Mesothelial cell of epicardium (in vitro differentiated cells): ENCODE results near the gene ORM1. TPM values are rescaled to one million over a fixed set of nuclear protein-coding genes. Genes with fewer than 3 reads are reported as not detected.
"Not testable (repeated sequence)": the region's sequence is repeated elsewhere in the genome, so short reads cannot be mapped to it uniquely, and the experiment has no call there.

Experiments used
- DNase-seq, 2 experiments: peaks; one replicate each; pipeline ENCODE4 v3.0.0; 2021; ENCODE audit warnings: low spot score in 2 of 2; ENCODE audit not compliant: unreplicated experiment in 2 of 2
- H3K27ac Mint-ChIP-seq: 2 replicates; pipeline ENCODE4 v1.8.0; 2021; ENCODE audit warnings: mixed read lengths
- H3K27me3 Mint-ChIP-seq: 2 replicates; pipeline ENCODE4 v1.8.0; 2021; ENCODE audit warnings: low read depth, mixed read lengths
- H3K36me3 Mint-ChIP-seq: 2 replicates; pipeline ENCODE4 v1.8.0; 2021; ENCODE audit warnings: mixed read lengths
- H3K4me1 Mint-ChIP-seq: 2 replicates; pipeline ENCODE4 v1.8.0; 2021; ENCODE audit warnings: mixed read lengths
- H3K4me3 Mint-ChIP-seq: 2 replicates; pipeline ENCODE4 v1.8.0; 2021; ENCODE audit warnings: mild to moderate bottlenecking, moderate library complexity, mixed read lengths
- H3K9me3 Mint-ChIP-seq: 2 replicates; pipeline ENCODE4 v1.8.0; 2021; ENCODE audit warnings: mixed read lengths
- CTCF ChIP-seq: fragments of 200-600 bp; sonication (generic); IDR thresholded peaks from one replicate; pipeline ENCODE4 v1.5.0; 2021; ENCODE audit warnings: antibody characterized with exemption; ENCODE audit not compliant: unreplicated experiment
- total RNA-seq: library from RNA; stranded (reverse); gene quantifications from 3 replicates; pipeline ENCODE4 v1.2.1, GENCODE V29; 2021

The ORM1 gene
- total RNA-seq, 1 donor from 2014 or later, result not detected

DNA sequence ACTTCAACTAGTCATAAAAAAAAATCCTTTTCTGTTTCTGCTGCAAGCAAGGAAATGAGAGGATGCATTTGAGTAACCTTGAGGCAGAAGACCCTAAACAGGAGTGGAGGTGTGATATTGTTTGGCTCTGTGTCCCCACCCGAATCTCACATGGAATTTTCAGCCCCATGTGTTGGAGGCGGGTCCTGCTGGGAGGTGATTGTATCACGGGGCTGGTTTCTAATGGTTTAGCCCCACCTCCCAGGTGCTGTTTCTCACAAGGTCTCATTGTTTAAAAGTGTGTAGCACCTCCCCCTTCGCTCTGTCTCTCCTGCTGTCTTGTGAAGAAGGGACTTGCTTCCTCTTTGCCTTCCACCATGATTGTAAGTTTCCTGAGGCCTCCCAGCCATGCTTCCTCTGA, 10.8 kb downstream of the ORM1 start:
- not testable (repeated sequence) for DNase-seq, H3K4me1 Mint-ChIP-seq, H3K27ac Mint-ChIP-seq, H3K9me3 Mint-ChIP-seq, H3K4me3 Mint-ChIP-seq, H3K27me3 Mint-ChIP-seq
- peaks cover 17% of the 10 kb centered on the region for H3K36me3 Mint-ChIP-seq

GRCh38 chr9:114334490-114334889, 11.6 kb downstream of the ORM1 start:
- no peak for TF ChIP-seq CTCF
- H3K9me3 Mint-ChIP-seq, result peaks cover 4% of the 10 kb centered on the region
- H3K4me3 Mint-ChIP-seq, result no peak overlapping the region
- DNase-seq, result no peak
- no peaks in the 10 kb centered on the region for H3K4me1 Mint-ChIP-seq
- no peaks in the 10 kb centered on the region for H3K27me3 Mint-ChIP-seq
- peaks cover 25% of the 10 kb centered on the region for H3K36me3 Mint-ChIP-seq
- H3K27ac Mint-ChIP-seq, result no peak overlapping the region

GRCh38 chr9:114335745-114336144, 12.8 kb downstream of the ORM1 start:
- no peak for DNase-seq
- Mint-ChIP-seq H3K27ac (no peak overlapping the region), H3K9me3 (peaks cover 4% of the 10 kb centered on the region), H3K36me3 (peaks cover 29% of the 10 kb centered on the region), H3K4me3 (no peak overlapping the region), H3K4me1 (no peaks in the 10 kb centered on the region), H3K27me3 (no peaks in the 10 kb centered on the region)
- no peak for TF ChIP-seq CTCF

DNA sequence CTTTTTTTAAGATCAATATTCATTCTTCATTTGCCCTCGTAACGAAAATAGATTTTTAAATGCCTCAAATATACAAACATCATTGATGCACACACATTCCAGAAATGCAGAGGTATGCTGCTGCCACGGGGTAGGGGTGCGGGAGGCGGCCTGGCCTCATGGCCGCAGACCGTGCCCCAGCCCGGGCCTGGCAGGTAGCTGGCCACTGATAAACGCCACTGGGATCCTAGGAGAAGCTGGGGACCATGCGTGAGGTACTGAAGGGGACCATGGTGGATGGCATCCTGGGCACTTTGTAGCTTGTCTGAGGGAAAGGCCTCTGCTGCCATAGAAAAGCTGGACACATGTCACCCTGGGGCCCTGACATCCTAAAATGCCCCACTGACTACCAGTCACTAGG, 13.3 kb downstream of the ORM1 start:
- H3K9me3 Mint-ChIP-seq, result peaks cover 4% of the 10 kb centered on the region
- no peak for TF ChIP-seq CTCF
- peaks cover 29% of the 10 kb centered on the region for H3K36me3 Mint-ChIP-seq
- H3K27me3 Mint-ChIP-seq, result no peaks in the 10 kb centered on the region
- H3K4me3 Mint-ChIP-seq, result no peak overlapping the region
- no peaks in the 10 kb centered on the region for H3K4me1 Mint-ChIP-seq
- no peak overlapping the region for H3K27ac Mint-ChIP-seq
- no peak for DNase-seq

DNA sequence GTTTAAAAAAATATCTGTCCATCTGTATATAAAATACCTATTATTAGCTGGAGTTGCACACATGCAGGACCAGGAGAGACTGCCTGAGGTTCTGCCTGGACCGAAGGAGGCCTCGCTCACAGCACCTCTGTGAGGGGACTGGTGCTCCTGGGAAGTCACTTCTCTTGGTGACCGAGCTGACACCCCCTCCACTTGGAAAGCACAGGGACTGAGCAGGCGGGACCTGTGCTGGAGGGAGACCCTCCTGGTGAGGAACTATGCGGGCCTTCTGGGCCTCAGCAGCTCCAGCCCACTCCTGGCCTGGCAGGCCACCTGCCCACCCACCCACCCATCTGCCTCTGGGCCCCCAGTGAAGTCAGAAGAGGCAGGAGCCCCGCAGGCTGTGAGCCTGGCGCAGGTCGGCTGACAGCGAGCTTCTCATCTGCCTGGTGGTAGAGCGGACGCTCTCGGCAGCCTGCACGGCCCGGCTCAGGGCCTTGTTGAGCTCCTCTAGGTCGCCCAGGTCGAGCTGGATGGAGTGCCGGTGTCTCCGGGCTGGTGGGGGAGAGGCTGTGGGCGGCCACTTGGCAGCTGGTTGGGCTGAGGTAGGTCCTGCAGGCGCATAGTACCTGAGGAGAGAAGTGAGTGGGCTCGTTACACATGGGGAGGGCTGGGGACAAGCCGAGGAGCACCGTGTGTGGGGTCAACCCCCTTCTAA, 13.9 kb downstream of the ORM1 start:
- Mint-ChIP-seq H3K27me3 (no peaks in the 10 kb centered on the region), H3K9me3 (peaks cover 4% of the 10 kb centered on the region), H3K27ac (no peak overlapping the region), H3K36me3 (peaks cover 33% of the 10 kb centered on the region), H3K4me1 (no peaks in the 10 kb centered on the region), H3K4me3 (no peak overlapping the region)
- no peak for DNase-seq
- no peak for TF ChIP-seq CTCF

GRCh38 chr9:114338187-114338586, 15.3 kb downstream of the ORM1 start:
- H3K4me1 Mint-ChIP-seq, result no peaks in the 10 kb centered on the region
- no peak for TF ChIP-seq CTCF
- DNase-seq, result no peak

More at GRCh38 chr9:114338187-114338586, 15.3 kb downstream of the ORM1 start:
- peaks cover 34% of the 10 kb centered on the region for H3K36me3 Mint-ChIP-seq
- no peaks in the 10 kb centered on the region for H3K27me3 Mint-ChIP-seq
- H3K27ac Mint-ChIP-seq, result no peak overlapping the region
- no peak overlapping the region for H3K4me3 Mint-ChIP-seq
- H3K9me3 Mint-ChIP-seq, result peaks cover 4% of the 10 kb centered on the region
